ENCODE measurements around the gene ITPR2.

Gene ITPR2

DNA sequence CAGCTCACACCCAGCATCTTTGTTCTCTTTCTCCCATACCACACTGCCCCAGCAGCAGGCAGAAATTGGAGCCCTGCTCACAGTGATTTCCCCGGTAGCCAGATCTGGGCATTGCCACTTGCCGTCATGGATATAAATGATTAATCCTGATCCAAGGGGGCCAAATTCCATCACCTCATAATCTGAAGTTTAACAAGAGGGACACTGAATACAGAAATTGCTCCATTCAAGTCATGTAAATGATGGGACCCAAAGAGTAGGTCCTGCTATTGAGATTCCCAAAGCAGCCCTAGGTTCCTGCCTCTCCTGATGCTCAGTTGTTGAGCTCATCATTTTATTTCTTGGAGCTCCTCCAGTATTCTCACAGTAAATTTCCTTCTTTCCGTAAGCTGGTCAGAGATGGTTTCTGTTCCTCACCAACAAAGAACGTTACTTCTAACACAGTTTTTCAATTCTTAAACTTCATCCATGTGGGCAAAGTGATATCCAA lies 11.7 kb downstream of the ITPR2 start:
- no peak for DNase-seq (ENCODE audit: low read depth in 2 of 2)

DNA sequence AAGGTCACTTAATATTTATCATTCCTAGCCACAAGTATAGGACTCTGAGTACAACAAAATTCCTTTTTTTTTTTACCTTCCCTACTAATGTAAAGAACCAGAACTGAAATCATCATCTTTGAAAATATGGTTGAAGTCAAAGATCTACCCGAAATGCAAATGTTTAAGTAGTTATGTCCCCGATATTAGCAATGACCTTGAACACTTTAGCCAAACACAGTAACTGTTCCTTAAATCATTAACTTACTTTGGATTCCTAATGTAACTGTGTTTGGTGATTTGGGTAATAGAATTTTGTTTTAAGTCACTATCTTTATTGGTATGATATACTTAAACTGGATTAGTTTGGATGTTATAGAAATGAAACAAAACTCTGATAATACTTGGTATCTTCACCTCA lies 14.4 kb downstream of the ITPR2 start:
- DNase-seq (ENCODE audit: low read depth in 2 of 2), result no peak

DNA sequence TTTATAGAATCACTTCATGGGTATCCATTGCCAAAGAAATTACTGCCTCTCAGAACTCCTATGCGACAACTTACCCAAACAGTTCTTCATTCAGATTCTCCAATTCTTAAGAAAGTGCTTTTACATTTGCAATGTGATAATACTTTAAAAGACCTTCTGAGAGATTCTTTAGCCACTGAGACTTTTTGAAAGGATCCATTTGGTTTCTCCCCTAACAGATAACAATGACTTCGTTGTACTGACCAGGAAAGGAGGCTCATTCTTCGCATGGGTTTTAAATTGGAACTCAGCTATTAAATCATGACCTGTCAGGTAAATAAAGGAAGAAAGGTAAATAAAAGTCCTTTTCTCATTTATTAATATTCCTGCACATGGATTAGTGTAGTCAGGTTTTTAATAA lies 14.8 kb downstream of the ITPR2 start:
- DNase-seq (ENCODE audit: low read depth in 2 of 2), result no peak

- no peak for DNase-seq (ENCODE audit: low read depth in 2 of 2)
These were observed 15.8 kb downstream of the ITPR2 start for GRCh38 chr12:26817183-26817591.

DNA sequence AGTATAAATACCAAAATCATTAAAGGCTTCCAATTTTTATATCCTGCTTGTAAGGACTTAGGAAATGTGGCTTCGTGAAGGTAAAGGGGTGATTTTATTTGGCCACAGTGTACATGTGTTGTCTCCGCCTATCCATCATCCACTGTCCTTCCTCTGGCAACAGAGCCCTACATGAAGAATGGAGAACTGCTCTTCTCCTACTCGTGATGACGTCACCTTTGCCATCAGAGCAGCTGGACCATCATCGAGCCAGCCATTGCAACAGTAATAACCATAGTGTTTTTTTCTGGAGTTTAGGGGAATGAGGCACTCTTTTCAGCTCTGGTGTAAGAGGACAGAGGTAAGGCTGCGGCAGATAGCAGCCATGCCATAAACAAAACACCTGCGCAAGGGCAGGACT lies 19.2 kb downstream of the ITPR2 start:
- DNase-seq (ENCODE audit: low read depth in 2 of 2), result no peak

DNA sequence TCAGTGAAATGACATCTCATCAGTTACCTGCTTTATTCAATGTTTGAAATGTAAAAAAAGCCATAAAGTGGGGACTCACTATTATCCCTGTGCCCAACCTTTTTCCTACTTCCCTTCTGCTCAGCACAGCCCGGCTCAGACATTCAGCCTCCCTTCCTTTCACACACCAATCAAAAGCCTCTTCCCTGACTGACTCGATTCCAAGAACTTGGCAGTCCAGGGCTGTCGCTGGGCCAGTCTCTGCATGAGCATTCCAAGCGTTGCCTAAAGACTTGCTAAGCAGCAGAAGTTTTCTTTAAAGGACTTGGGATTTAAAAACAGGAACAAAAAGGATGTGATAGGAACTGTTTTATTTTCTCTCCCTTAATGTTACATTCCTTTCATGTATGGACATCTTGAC lies 22.7 kb downstream of the ITPR2 start:
- DNase-seq (ENCODE audit: low read depth in 2 of 2), result no peak

DNA sequence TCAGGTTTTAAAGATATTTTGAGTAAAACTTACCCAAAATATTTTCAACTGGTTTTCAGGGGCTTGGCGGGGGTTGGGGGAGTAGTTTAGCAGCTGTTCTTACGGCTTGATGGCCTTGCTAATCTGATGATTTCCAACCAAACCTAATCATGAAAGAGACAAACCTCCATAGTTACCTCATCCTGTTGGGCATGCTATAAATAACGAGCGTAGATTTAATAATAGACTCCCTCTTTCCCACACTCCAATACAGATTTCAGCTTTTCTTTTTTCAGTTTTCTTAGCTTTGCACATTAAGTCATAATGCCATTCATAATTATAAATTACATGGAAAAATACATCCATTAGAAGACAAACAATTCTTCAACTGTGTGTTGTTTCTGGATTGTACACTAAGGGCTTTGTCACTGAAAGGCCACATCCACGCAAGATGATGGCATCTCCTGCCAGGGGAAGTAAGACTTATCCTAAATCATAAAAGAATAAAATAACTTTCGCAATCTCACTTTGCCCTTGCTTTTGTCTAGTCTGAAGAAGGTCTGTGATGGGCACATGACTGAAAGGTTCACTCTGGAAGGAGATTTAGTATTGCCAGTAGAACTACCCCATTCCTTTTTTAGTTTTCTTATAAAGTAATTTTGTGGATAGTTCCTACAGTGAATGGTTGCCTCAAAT lies 23.2 kb downstream of the ITPR2 start:
- DNase-seq (ENCODE audit: low read depth in 2 of 2), result no peak

DNA sequence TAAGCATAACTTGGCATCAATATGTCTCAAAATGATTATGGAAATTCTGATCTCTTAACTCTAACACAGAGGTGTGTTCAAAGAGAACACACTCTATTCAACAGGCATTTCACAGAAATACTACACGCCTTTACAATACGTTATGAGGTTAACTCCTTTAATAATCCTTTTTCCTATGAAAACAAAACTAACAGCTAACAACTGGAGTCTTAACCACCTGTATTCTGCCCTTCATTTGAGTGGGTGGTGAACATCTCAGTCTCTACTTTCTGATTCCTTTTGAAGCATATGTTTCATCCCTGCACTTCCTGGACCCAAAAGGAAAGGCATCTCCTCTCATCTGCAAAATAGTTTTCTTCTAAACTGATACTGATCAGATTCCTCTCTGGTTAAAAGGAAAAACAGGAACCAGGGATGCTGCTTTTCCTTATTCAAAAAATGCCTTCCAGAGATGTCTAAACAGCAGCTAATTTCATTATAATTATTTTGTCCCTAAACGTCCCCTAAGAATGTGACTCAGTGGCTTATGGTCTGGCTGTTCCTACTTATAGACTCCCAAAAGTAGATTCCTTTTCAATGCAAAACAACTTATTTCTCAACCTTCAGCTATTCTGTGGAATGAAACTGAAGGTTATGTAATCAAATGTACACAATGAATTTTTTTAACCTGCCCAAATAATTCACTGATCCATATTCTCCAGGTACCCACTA lies 24.1 kb downstream of the ITPR2 start:
- no peak for DNase-seq (ENCODE audit: low read depth in 2 of 2)

GRCh38 chr12:26807292-26807691 lies 25.7 kb downstream of the ITPR2 start:
- DNase-seq (ENCODE audit: low read depth in 2 of 2), result no peak

- DNase-seq (ENCODE audit: low read depth in 2 of 2), result no peak
These were observed 26.4 kb downstream of the ITPR2 start for GRCh38 chr12:26806556-26806955.

DNA sequence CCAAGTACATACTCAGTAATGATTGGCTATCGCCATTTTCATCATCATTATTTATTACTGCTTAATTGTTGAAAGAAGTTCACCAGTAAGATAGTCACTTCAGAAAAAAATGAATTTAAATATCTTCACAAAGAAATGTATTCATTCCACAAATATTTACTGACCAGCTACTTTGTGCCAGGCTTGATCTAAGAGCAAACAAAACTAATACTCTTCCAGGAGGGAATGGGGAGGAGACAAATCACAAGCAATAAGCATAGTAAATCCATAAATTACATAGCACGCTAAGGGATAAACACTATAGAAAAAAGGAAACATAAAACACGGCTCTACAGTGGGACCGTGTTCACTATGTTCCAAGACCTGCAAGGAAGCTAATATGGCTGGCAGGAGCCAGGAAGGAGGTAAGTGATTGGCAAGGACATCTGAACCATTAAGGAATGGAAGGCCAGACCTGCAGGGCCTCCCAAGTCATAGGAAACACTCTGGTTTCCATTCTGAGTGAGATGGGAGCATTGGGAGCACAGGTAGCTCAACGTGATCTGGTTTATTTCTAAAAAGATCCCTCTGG lies 27.5 kb downstream of the ITPR2 start:
- no peak for DNase-seq (ENCODE audit: low read depth in 2 of 2)

GRCh38 chr12:26803552-26803951 lies 29.4 kb downstream of the ITPR2 start:
- no peak for DNase-seq (ENCODE audit: low read depth in 2 of 2)

- DNase-seq (ENCODE audit: low read depth in 2 of 2), result no peak
These were observed 31.5 kb downstream of the ITPR2 start for GRCh38 chr12:26801486-26801885.

- no peak for DNase-seq (ENCODE audit: low read depth in 2 of 2)
These were observed 32.1 kb downstream of the ITPR2 start for GRCh38 chr12:26800858-26801257.

DNA sequence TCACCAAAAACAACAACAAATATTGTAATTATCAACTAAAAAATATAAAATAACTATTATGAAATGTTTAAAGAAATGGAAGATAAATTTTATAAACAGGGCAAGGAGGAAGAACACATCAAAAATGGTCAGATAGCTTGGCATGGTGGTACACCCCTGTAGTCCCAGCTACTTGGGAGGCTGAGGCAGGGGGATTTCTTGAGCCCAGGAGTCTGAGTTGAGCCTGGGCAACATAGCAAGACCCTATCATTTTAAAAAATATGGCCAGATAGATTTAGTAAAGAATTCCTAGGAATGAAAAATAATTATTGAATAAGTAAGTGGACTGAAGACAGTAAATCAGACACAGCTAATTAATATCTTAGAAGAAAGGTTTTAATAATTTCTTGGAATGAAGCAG lies 32.6 kb downstream of the ITPR2 start:
- no peak for DNase-seq (ENCODE audit: low read depth in 2 of 2)

GRCh38 chr12:26799741-26800140 lies 33.3 kb downstream of the ITPR2 start:
- no peak for DNase-seq (ENCODE audit: low read depth in 2 of 2)

- no peak for DNase-seq (ENCODE audit: low read depth in 2 of 2)
These were observed 34.4 kb downstream of the ITPR2 start for GRCh38 chr12:26798640-26799039.

GRCh38 chr12:26798023-26798422 lies 35.0 kb downstream of the ITPR2 start:
- no peak for DNase-seq (ENCODE audit: low read depth in 2 of 2)

- no peak for DNase-seq (ENCODE audit: low read depth in 2 of 2)
These were observed 37.1 kb downstream of the ITPR2 start for GRCh38 chr12:26795910-26796309.

- DNase-seq (ENCODE audit: low read depth in 2 of 2), result no peak
These were observed 41.6 kb downstream of the ITPR2 start for GRCh38 chr12:26791301-26791791.

DNA sequence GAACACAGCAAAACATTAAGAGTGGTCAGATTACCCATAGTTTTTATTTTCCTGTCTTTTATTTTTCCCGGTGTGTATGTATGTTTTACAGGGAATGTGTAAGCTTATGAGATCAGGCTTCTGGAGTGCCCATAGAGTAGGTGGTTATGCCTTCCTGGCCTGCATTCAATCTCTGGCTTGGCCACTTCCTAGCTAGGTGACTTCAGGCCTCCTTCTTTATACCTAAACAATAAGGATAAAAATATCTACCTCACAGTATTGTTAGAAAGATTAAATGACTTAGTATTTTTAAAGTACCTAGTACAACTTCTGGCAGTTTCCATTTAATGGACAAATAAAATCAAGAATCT lies 42.4 kb downstream of the ITPR2 start:
- no peak for DNase-seq (ENCODE audit: low read depth in 2 of 2)

DNA sequence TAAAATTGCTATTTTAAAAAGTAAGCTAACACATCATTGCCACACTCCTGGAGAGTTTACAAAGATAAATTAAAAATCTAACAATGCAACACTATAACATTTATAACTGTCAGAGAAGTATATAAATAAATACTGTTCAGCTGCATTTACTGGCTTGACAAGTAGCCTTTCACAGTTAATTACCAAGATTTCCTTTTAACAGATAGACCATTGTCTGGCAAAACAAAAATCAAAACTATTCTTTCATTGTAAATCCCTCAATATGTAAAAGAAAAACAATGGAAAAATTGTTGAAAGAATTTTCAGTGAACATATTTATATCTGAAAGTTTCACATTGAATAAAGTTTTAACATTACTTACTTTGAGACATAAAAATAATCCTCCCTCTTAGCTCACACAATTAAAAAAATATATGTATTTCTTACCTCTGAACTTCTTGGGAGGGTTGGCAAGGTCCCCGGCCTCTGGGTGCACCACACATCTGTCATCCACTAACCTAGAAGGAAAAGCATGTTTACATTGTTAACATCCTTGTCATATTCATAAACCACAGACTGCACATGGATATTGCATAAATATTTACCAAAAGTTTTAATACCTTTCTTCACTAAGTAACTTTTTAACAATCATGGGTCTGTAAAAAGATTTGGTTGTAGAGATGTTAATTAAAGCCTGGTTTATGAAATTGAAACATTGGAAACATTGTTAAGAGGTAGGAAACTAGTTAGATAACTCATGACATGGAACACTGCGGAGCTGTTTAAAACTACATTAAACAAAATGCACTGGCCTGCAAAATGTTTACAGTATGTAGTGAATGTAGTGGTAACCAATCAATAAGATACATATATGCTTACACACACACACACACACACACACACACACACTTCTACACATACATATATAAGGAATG lies 43.0 kb downstream of the ITPR2 start:
- DNase-seq (ENCODE audit: low read depth in 2 of 2), result no peak

Measured in stimulated activated CD8-positive, alpha-beta memory T cell treated with anti-CD3 and anti-CD28 coated beads, Interleukin-7, amount 100 ng/mL, for 1 hour (primary cell).